ENCODE data around the gene EAF1.
"Not testable (repeated sequence)": the region's sequence is repeated elsewhere in the genome, so short reads cannot be mapped to it uniquely, and the experiment has no call there.

The EAF1 gene

GRCh38 chr3:15427182-15427880, at the start of gene EAF1, which contains the start of gene METTL6:
Gene EAF1, plus strand, starts transcription at chr3:15427598. Its CDS starts 182 bp downstream, at chr3:15427780.
Gene METTL6, minus strand, starts transcription at chr3:15427544. Its CDS starts 1,033 bp downstream, at chr3:15426511.
- DNase-seq (ENCODE audit: low read depth in 2 of 2), result peak; percentile 82 to 87

GRCh38 chr3:15377961-15378791, 49.2 kb upstream of the EAF1 start:
- DNase-seq (ENCODE audit: low read depth in 2 of 2), result peak; percentile 78 to 88

- no peak for DNase-seq (ENCODE audit: low read depth in 2 of 2)
Observed at GRCh38 chr3:15380980-15381890, 46.2 kb upstream of the EAF1 start.

- DNase-seq (ENCODE audit: low read depth in 2 of 2), result no peak
Observed at GRCh38 chr3:15382405-15382923, 44.9 kb upstream of the EAF1 start.

GRCh38 chr3:15384510-15385237, 42.7 kb upstream of the EAF1 start:
- no peak for DNase-seq (ENCODE audit: low read depth in 2 of 2)

GRCh38 chr3:15385238-15385695, 42.1 kb upstream of the EAF1 start:
- DNase-seq (ENCODE audit: low read depth in 2 of 2), result not testable (repeated sequence)

GRCh38 chr3:15385901-15386653, 41.3 kb upstream of the EAF1 start:
- DNase-seq (ENCODE audit: low read depth in 2 of 2), result no peak

- not testable (repeated sequence) for DNase-seq (ENCODE audit: low read depth in 2 of 2)
Observed at GRCh38 chr3:15386654-15386955, 40.8 kb upstream of the EAF1 start.

- DNase-seq (ENCODE audit: low read depth in 2 of 2), result no peak
Observed at GRCh38 chr3:15387171-15387581, 40.2 kb upstream of the EAF1 start.

GRCh38 chr3:15387735-15388134, 39.7 kb upstream of the EAF1 start:
- no peak for DNase-seq (ENCODE audit: low read depth in 2 of 2)

GRCh38 chr3:15388335-15388734, 39.1 kb upstream of the EAF1 start:
- DNase-seq (ENCODE audit: low read depth in 2 of 2), result not testable (repeated sequence)

- DNase-seq (ENCODE audit: low read depth in 2 of 2), result no peak
Observed at GRCh38 chr3:15390460-15390859, 36.9 kb upstream of the EAF1 start.

GRCh38 chr3:15391007-15391406, 36.4 kb upstream of the EAF1 start:
- DNase-seq (ENCODE audit: low read depth in 2 of 2), result no peak

GRCh38 chr3:15393252-15393651, 34.1 kb upstream of the EAF1 start:
- DNase-seq (ENCODE audit: low read depth in 2 of 2), result not testable (repeated sequence)

GRCh38 chr3:15398731-15399133, 28.7 kb upstream of the EAF1 start:
- not testable (repeated sequence) for DNase-seq (ENCODE audit: low read depth in 2 of 2)

- DNase-seq (ENCODE audit: low read depth in 2 of 2), result no peak
Observed at GRCh38 chr3:15399970-15400369, 27.4 kb upstream of the EAF1 start.

- no peak for DNase-seq (ENCODE audit: low read depth in 2 of 2)
Observed at GRCh38 chr3:15401936-15402335, 25.5 kb upstream of the EAF1 start.

- DNase-seq (ENCODE audit: low read depth in 2 of 2), result no peak
Observed at GRCh38 chr3:15403495-15403894, 23.9 kb upstream of the EAF1 start.

GRCh38 chr3:15403965-15404364, 23.4 kb upstream of the EAF1 start:
- no peak for DNase-seq (ENCODE audit: low read depth in 2 of 2)

GRCh38 chr3:15404767-15405166, 22.6 kb upstream of the EAF1 start:
- no peak for DNase-seq (ENCODE audit: low read depth in 2 of 2)

All from stimulated activated CD8-positive, alpha-beta memory T cell treated with anti-CD3 and anti-CD28 coated beads, Interleukin-2, amount 100 ng/mL, for 48 hours (primary cell).